Measurements from ENCODE around the gene CCDC149. TPM values are rescaled to one million over a fixed set of nuclear protein-coding genes. Genes with fewer than 3 reads are reported as not detected.

Gene CCDC149
- total and polyA plus RNA-seq, 2 of the 13 experiments (the other 11 are each of a cell fraction or from before 2014, with no cell fraction given) = 0.44 to 0.95 TPM

DNA sequence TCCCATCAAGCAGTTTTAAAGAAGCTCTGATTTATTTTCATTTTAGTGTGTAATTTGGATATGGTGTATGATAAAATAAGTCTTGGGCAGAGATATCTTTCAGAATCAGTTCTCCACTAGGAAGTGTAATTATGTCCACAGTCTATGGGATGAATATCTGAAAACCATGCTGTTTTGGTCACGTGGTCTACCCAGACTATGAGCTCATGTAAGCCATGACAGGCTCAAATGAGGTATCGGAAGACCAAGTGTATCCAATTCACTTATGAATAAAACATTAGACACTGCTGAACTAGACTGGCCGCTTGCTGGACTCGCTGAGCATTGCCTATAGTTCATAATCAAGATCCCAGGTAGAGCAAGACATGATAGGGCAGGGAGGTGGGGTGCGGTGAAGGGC lies 66.9 kb downstream of the CCDC149 start:
- ATAC-seq (no peak), FAIRE-seq (no peak), DNase-seq (ENCODE audit: low spot score) (no peak)
- no peak overlapping the region for H2AFZ ChIP-seq (ENCODE audit: low read length)
- ChIA-PET POLR2A (no interaction called here), CTCF (ENCODE audit: low intra/inter-chr PET ratio, low total read pairs) (no interaction called here)
- no peak for TF ChIP-seq ZSCAN9 (CRISPR knock-in tag; IDR thresholded peaks at IDR 0.05; ENCODE audit: borderline replicate concordance)
- TF ChIP-seq RAD51 (IDR thresholded peaks at IDR 0.05; ENCODE audit: borderline replicate concordance) = peak; percentile 47; the same call in 1 of the 2 replicates
- TF ChIP-seq, protein P1, sequence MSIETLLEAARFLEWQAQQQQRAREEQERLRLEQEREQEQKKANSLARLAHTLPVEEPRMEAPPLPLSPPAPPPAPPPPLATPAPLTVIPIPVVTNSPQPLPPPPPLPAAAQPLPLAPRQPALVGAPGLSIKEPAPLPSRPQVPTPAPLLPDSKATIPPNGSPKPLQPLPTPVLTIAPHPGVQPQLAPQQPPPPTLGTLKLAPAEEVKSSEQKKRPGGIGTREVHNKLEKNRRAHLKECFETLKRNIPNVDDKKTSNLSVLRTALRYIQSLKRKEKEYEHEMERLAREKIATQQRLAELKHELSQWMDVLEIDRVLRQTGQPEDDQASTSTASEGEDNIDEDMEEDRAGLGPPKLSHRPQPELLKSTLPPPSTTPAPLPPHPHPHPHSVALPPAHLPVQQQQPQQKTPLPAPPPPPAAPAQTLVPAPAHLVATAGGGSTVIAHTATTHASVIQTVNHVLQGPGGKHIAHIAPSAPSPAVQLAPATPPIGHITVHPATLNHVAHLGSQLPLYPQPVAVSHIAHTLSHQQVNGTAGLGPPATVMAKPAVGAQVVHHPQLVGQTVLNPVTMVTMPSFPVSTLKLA (IDR thresholded peaks at IDR 0.05) = 0 out of 2 replicates have a peak, but pooled peaks have one; percentile 14
- TF ChIP-seq, protein P2, sequence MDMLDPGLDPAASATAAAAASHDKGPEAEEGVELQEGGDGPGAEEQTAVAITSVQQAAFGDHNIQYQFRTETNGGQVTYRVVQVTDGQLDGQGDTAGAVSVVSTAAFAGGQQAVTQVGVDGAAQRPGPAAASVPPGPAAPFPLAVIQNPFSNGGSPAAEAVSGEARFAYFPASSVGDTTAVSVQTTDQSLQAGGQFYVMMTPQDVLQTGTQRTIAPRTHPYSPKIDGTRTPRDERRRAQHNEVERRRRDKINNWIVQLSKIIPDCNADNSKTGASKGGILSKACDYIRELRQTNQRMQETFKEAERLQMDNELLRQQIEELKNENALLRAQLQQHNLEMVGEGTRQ (IDR thresholded peaks at IDR 0.05; ENCODE audit: low read depth, low read length) = peak; percentile 45
- TF ChIP-seq, protein P2 (CRISPR knock-in tag; IDR thresholded peaks at IDR 0.05; ENCODE audit: borderline replicate concordance) = no peak
- no peaks in the 10 kb centered on the region for H3K27me3 ChIP-seq (ENCODE audit: control insufficient read depth in 1 of 2, insufficient read depth in 2 of 2, low read length in 2 of 2)
- no peak overlapping the region for H3K9ac ChIP-seq (ENCODE audit: insufficient read depth, low read depth, low read length)
- in situ Hi-C loops (cut with HindIII; ENCODE audit: extremely low pct_ligation_motif_present, low pct_unique_long_range_greater_than_20kb) = no loop called here
- WGBS (ENCODE audit: low lambda C conversion rate) = 57% methylated on average over 3 of the region's 5 CpGs
- H3K4me1 ChIP-seq (ENCODE audit: insufficient read depth, low read length) = peaks cover 13% of the 10 kb centered on the region
- no peaks in the 10 kb centered on the region for H4K20me1 ChIP-seq (ENCODE audit: insufficient read depth, low read length)
- intact Hi-C loops (cut with micrococcal nuclease; ENCODE audit: unreplicated experiment) = no loop called here
- no peak overlapping the region for H3K27ac ChIP-seq (ENCODE audit: extremely low read length, insufficient read depth, low read length)
- no peaks in the 10 kb centered on the region for H3K9me3 ChIP-seq (ENCODE audit: low read length)
- H3K36me3 ChIP-seq (replicated peaks in 1 of 2; ENCODE audit: control insufficient read depth in 1 of 2, insufficient read depth in 2 of 2, low read length in 2 of 2) = no peaks in the 10 kb centered on the region
- H3K4me2 ChIP-seq (ENCODE audit: low read depth, low read length) = no peak overlapping the region
- BruUV-seq (replicated peaks) = no TSS peak
- H3K4me3 ChIP-seq (replicated peaks in 1 of 3; ENCODE audit: insufficient read depth in 1 of 3, low read depth in 2 of 3, low read length in 3 of 3) = no peak overlapping the region
- H3K79me2 ChIP-seq (ENCODE audit: insufficient read depth, low read length) = no peaks in the 10 kb centered on the region

DNA sequence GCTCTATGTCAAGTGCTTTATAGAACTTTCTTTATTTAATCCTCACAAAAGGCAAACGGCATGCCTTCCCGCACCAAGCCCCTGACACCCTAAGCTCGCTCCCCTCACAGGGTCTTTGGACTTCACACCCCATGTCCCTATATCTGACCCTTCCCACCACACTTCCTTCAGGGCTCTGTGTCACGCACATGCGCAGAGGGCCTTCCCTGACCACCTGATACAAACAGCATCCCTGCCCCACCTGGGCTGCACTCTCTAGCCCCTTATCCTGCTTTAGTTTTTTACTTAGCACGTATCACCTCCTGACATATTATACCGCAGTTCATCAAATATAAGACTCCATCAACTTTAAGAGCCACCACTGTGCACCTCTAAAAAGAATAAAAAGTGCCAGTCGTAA lies 67.7 kb downstream of the CCDC149 start:
- no peaks in the 10 kb centered on the region for H4K20me1 ChIP-seq (ENCODE audit: insufficient read depth, low read length)
- no peaks in the 10 kb centered on the region for H3K36me3 ChIP-seq (replicated peaks in 1 of 2; ENCODE audit: control insufficient read depth in 1 of 2, insufficient read depth in 2 of 2, low read length in 2 of 2)
- intact Hi-C loops (cut with micrococcal nuclease; ENCODE audit: unreplicated experiment) = no loop called here
- no peak overlapping the region for H3K4me3 ChIP-seq (replicated peaks in 1 of 3; ENCODE audit: insufficient read depth in 1 of 3, low read depth in 2 of 3, low read length in 3 of 3)
- no TSS peak for BruUV-seq (replicated peaks)
- no peaks in the 10 kb centered on the region for H3K79me2 ChIP-seq (ENCODE audit: insufficient read depth, low read length)
- no peaks in the 10 kb centered on the region for H3K27me3 ChIP-seq (ENCODE audit: control insufficient read depth in 1 of 2, insufficient read depth in 2 of 2, low read length in 2 of 2)
- H3K4me1 ChIP-seq (ENCODE audit: insufficient read depth, low read length) = peaks cover 21% of the 10 kb centered on the region
- CTCF ChIA-PET (ENCODE audit: low intra/inter-chr PET ratio, low total read pairs) = no interaction called here
- H3K9ac ChIP-seq (ENCODE audit: insufficient read depth, low read depth, low read length) = no peak overlapping the region
- WGBS (ENCODE audit: low lambda C conversion rate) = 76% methylated on average over 8 of the region's 8 CpGs
- H2AFZ ChIP-seq (ENCODE audit: low read length) = no peak overlapping the region
- TF ChIP-seq SUZ12 (IDR thresholded peaks at IDR 0.05; ENCODE audit: low read depth, low read length) = no peak
- no peak for TF ChIP-seq NR2C2 (CRISPR knock-in tag; IDR thresholded peaks at IDR 0.05; ENCODE audit: borderline replicate concordance)
- TF ChIP-seq ZNF766 (CRISPR knock-in tag; IDR thresholded peaks at IDR 0.05; ENCODE audit: borderline replicate concordance) = no peak
- TF ChIP-seq HNRNPUL1 (IDR thresholded peaks at IDR 0.05; ENCODE audit: low read depth, low read length) = no peak
- TF ChIP-seq, protein P3, sequence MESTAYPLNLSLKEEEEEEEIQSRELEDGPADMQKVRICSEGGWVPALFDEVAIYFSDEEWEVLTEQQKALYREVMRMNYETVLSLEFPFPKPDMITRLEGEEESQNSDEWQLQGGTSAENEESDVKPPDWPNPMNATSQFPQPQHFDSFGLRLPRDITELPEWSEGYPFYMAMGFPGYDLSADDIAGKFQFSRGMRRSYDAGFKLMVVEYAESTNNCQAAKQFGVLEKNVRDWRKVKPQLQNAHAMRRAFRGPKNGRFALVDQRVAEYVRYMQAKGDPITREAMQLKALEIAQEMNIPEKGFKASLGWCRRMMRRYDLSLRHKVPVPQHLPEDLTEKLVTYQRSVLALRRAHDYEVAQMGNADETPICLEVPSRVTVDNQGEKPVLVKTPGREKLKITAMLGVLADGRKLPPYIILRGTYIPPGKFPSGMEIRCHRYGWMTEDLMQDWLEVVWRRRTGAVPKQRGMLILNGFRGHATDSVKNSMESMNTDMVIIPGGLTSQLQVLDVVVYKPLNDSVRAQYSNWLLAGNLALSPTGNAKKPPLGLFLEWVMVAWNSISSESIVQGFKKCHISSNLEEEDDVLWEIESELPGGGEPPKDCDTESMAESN (CRISPR knock-in tag; conservative IDR thresholded peaks at IDR 0.05) = no peak
- TF ChIP-seq RFXANK (CRISPR knock-in tag; IDR thresholded peaks at IDR 0.05) = no peak
- no peak overlapping the region for H3K4me2 ChIP-seq (ENCODE audit: low read depth, low read length)
- FAIRE-seq = no peak
- ATAC-seq = no peak
- in situ Hi-C loops (cut with HindIII; ENCODE audit: extremely low pct_ligation_motif_present, low pct_unique_long_range_greater_than_20kb) = no loop called here
- no peak for DNase-seq (ENCODE audit: low spot score)
- POLR2A ChIA-PET = no interaction called here
- no peak overlapping the region for H3K27ac ChIP-seq (ENCODE audit: extremely low read length, insufficient read depth, low read length)
- no peaks in the 10 kb centered on the region for H3K9me3 ChIP-seq (ENCODE audit: low read length)

All from HepG2 (cell line).